ENCODE results near the gene TBCE.

- no peak for TF ChIP-seq HNF4G (IDR thresholded peaks at IDR 0.05)
- TF ChIP-seq, protein P1, sequence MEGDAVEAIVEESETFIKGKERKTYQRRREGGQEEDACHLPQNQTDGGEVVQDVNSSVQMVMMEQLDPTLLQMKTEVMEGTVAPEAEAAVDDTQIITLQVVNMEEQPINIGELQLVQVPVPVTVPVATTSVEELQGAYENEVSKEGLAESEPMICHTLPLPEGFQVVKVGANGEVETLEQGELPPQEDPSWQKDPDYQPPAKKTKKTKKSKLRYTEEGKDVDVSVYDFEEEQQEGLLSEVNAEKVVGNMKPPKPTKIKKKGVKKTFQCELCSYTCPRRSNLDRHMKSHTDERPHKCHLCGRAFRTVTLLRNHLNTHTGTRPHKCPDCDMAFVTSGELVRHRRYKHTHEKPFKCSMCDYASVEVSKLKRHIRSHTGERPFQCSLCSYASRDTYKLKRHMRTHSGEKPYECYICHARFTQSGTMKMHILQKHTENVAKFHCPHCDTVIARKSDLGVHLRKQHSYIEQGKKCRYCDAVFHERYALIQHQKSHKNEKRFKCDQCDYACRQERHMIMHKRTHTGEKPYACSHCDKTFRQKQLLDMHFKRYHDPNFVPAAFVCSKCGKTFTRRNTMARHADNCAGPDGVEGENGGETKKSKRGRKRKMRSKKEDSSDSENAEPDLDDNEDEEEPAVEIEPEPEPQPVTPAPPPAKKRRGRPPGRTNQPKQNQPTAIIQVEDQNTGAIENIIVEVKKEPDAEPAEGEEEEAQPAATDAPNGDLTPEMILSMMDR (IDR thresholded peaks at IDR 0.05; ENCODE audit: low read depth, low read length, missing input control) = no peak
- no peak for TF ChIP-seq FOXA2 (IDR thresholded peaks at IDR 0.05)
- TF ChIP-seq MAX (IDR thresholded peaks at IDR 0.05) = no peak
- no peak for TF ChIP-seq RAD21 (IDR thresholded peaks at IDR 0.05)
- TF ChIP-seq SP1 (IDR thresholded peaks at IDR 0.05) = no peak
- TF ChIP-seq EGR1 (IDR thresholded peaks at IDR 0.05; ENCODE audit: low read depth in 2 of 2) = no peak
- TF ChIP-seq JUND (IDR thresholded peaks at IDR 0.05) = no peak
- TF ChIP-seq RXRA (IDR thresholded peaks at IDR 0.05) = no peak
- no peak for TF ChIP-seq HNF4A (conservative IDR thresholded peaks at IDR 0.05)
- TF ChIP-seq TAF1 (conservative IDR thresholded peaks at IDR 0.05) = no peak
Measured at GRCh38 chr1:235426143-235426542, 58.9 kb downstream of the TBCE start.

All from liver (tissue), 3 donors.